ENCODE measurements around the gene C4BPA.

Gene C4BPA

DNA sequence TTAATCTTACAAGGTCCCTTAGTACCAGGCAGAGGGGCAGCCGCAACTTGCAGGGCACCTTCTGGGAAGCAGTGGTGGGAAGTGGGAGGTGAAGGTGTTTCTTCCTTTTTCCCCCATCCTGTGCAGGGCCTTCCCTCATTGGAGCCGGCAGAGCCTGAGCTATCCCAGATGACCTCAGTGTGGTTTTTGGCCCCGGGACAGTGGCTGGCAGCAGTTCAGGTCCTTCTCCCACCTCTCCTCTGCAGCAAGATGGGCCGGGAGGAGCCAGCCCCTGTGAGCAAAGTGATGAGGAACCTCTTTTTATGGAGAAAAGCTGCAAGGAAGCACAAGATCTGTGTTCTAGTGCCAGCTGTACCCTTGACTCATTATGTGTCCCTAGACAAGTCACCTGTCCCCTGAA is 44.2 kb upstream of the C4BPA start:
- Histone ChIP-seq H4K20me1 (ENCODE audit: insufficient read depth, low read length) (no peaks in the 10 kb centered on the region), H3K4me3 (ENCODE audit: low read length) (no peak overlapping the region), H2AFZ (ENCODE audit: low read length) (no peak overlapping the region), H3K27ac (ENCODE audit: low read length) (no peak overlapping the region), H3K9ac (ENCODE audit: low read length) (no peak overlapping the region), H3K9me2 (replicated peaks; ENCODE audit: insufficient read depth, low read length) (no peaks in the 10 kb centered on the region), H3K36me3 (replicated peaks; ENCODE audit: insufficient read depth, low read length) (no peaks in the 10 kb centered on the region), H3K4me1 (ENCODE audit: low read length) (peaks cover 25% of the 10 kb centered on the region), H3K27me3 (replicated peaks; ENCODE audit: insufficient read depth, low read length) (no peaks in the 10 kb centered on the region), H3K4me2 (ENCODE audit: low read depth, low read length) (no peak overlapping the region), H3F3A (ENCODE audit: insufficient read depth, low read length) (peaks cover 17% of the 10 kb centered on the region), H3K79me2 (ENCODE audit: low read length) (no peaks in the 10 kb centered on the region), H3K9me3 (replicated peaks; ENCODE audit: insufficient read depth, low read length) (no peaks in the 10 kb centered on the region)
- TF ChIP-seq EZH2 (optimal IDR thresholded peaks at IDR 0.05; ENCODE audit: low read depth, low read length) (no peak), EZH2phosphoT487 (IDR thresholded peaks at IDR 0.05; ENCODE audit: low read length) (no peak), CTCF (IDR thresholded peaks at IDR 0.05; ENCODE audit: low read length) (no peak)
- no peak for DNase-seq

- Histone ChIP-seq H3K4me2 (ENCODE audit: low read depth, low read length) (no peak overlapping the region), H3K4me1 (ENCODE audit: low read length) (peaks cover 21% of the 10 kb centered on the region), H4K20me1 (ENCODE audit: insufficient read depth, low read length) (no peaks in the 10 kb centered on the region), H2AFZ (ENCODE audit: low read length) (no peak overlapping the region), H3K27ac (ENCODE audit: low read length) (no peak overlapping the region), H3K4me3 (ENCODE audit: low read length) (no peak overlapping the region), H3K79me2 (ENCODE audit: low read length) (no peaks in the 10 kb centered on the region), H3F3A (ENCODE audit: insufficient read depth, low read length) (peaks cover 16% of the 10 kb centered on the region), H3K9ac (ENCODE audit: low read length) (no peak overlapping the region), H3K36me3 (replicated peaks; ENCODE audit: insufficient read depth, low read length) (no peaks in the 10 kb centered on the region), H3K9me3 (replicated peaks; ENCODE audit: insufficient read depth, low read length) (no peaks in the 10 kb centered on the region), H3K27me3 (replicated peaks; ENCODE audit: insufficient read depth, low read length) (no peaks in the 10 kb centered on the region), H3K9me2 (replicated peaks; ENCODE audit: insufficient read depth, low read length) (no peaks in the 10 kb centered on the region)
- no peak for TF ChIP-seq EZH2 (optimal IDR thresholded peaks at IDR 0.05; ENCODE audit: low read depth, low read length)
- TF ChIP-seq EZH2phosphoT487 (IDR thresholded peaks at IDR 0.05; ENCODE audit: low read length): no peak
- TF ChIP-seq CTCF (IDR thresholded peaks at IDR 0.05; ENCODE audit: low read length): no peak
- no peak for DNase-seq
These were observed 43.4 kb upstream of the C4BPA start for GRCh38 chr1:207060596-207060995.

DNA sequence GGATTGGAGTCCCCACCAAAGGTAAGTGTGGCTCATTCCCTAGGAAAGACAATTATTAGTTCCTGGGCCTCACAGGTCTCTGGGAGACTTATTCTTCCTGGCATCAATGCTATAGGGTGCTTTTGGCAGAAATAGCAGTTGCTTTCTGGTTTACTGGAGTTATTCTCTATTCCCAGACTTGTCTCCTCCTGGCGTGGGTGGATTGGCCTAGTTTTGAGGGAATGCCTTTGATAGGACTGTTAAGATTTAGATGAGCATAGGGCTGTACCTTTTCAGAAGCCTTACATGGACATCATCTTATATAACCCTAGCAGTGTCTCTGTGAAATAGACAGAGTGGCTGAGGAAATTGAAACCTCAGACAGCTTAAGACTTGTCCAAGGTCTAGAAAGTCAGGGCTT is 42.0 kb upstream of the C4BPA start:
- Histone ChIP-seq H3K27ac (ENCODE audit: low read length) (no peak overlapping the region), H3K4me2 (ENCODE audit: low read depth, low read length) (no peak overlapping the region), H2AFZ (ENCODE audit: low read length) (no peak overlapping the region), H3K27me3 (replicated peaks; ENCODE audit: insufficient read depth, low read length) (no peaks in the 10 kb centered on the region), H3K36me3 (replicated peaks; ENCODE audit: insufficient read depth, low read length) (no peaks in the 10 kb centered on the region), H4K20me1 (ENCODE audit: insufficient read depth, low read length) (no peaks in the 10 kb centered on the region), H3K4me3 (ENCODE audit: low read length) (no peak overlapping the region), H3F3A (ENCODE audit: insufficient read depth, low read length) (peaks cover 16% of the 10 kb centered on the region), H3K9me3 (replicated peaks; ENCODE audit: insufficient read depth, low read length) (no peaks in the 10 kb centered on the region), H3K79me2 (ENCODE audit: low read length) (no peaks in the 10 kb centered on the region), H3K4me1 (ENCODE audit: low read length) (peaks cover 21% of the 10 kb centered on the region), H3K9me2 (replicated peaks; ENCODE audit: insufficient read depth, low read length) (no peaks in the 10 kb centered on the region), H3K9ac (ENCODE audit: low read length) (no peak overlapping the region)
- TF ChIP-seq CTCF (IDR thresholded peaks at IDR 0.05; ENCODE audit: low read length) (no peak), EZH2phosphoT487 (IDR thresholded peaks at IDR 0.05; ENCODE audit: low read length) (no peak), EZH2 (optimal IDR thresholded peaks at IDR 0.05; ENCODE audit: low read depth, low read length) (no peak)
- no peak for DNase-seq
